Astrocyte (in vitro differentiated cells and primary cell): ENCODE data around the gene TMCC1. TPM values are rescaled to one million over a fixed set of nuclear protein-coding genes. Genes with fewer than 3 reads are reported as not detected.

Experiments
- DNase-seq: peaks from one replicate; pipeline ENCODE4 v3.0.0-alpha.2; 2010; ENCODE audit warnings: low read depth
- FAIRE-seq: peaks from 2 replicates; lab custom pipeline; 2011; peaks lifted over from hg19 to GRCh38; lab: Jason Lieb, UNC
- H2AFZ ChIP-seq: 2 replicates; pipeline ENCODE4 v1.6.0; 2012; ENCODE audit warnings: low read depth, low read length, inconsistent platforms
- H3K27ac ChIP-seq: 2 replicates; pipeline ENCODE4 v1.5.1; 2011; ENCODE audit warnings: low read depth, low read length, inconsistent platforms
- H3K27me3 ChIP-seq: 2 replicates; pipeline ENCODE4 v1.6.0; 2011; ENCODE audit warnings: low read length, inconsistent platforms; ENCODE audit not compliant: insufficient read depth
- H3K36me3 ChIP-seq: 2 replicates; pipeline ENCODE4 v1.5.1; 2011; ENCODE audit warnings: low read length, inconsistent platforms; ENCODE audit not compliant: insufficient read depth
- H3K4me1 ChIP-seq: 2 replicates; pipeline ENCODE4 v1.5.1; 2011; ENCODE audit warnings: low read length, inconsistent platforms; ENCODE audit not compliant: insufficient read depth
- H3K4me2 ChIP-seq: 2 replicates; pipeline ENCODE4 v1.6.0; 2012; ENCODE audit warnings: low read length, inconsistent platforms
- H3K4me3 ChIP-seq: 2 replicates; pipeline ENCODE4 v1.5.1; 2011; ENCODE audit warnings: low read depth, mild to moderate bottlenecking, low read length, inconsistent platforms; ENCODE audit not compliant: insufficient read depth
- H3K79me2 ChIP-seq: 2 replicates; pipeline ENCODE4 v1.6.0; 2012; ENCODE audit warnings: mild to moderate bottlenecking, low read length, inconsistent platforms; ENCODE audit not compliant: insufficient read depth
- H3K9ac ChIP-seq: 2 replicates; pipeline ENCODE4 v1.6.0; 2012; ENCODE audit warnings: mild to moderate bottlenecking, low read length, inconsistent platforms
- H3K9me3 ChIP-seq: 2 replicates; pipeline ENCODE4 v1.5.1; 2012; ENCODE audit warnings: low read depth, mild to moderate bottlenecking, low read length, inconsistent platforms; ENCODE audit not compliant: insufficient read depth
- H4K20me1 ChIP-seq: 2 replicates; pipeline ENCODE4 v1.6.0; 2012; ENCODE audit warnings: low read length, inconsistent platforms; ENCODE audit not compliant: insufficient read depth
- H3K27ac Mint-ChIP-seq: one replicate; pipeline ENCODE4 v1.8.0; 2021; ENCODE audit warnings: mild to moderate bottlenecking, mixed read lengths; ENCODE audit not compliant: unreplicated experiment
- H3K27me3 Mint-ChIP-seq: one replicate; pipeline ENCODE4 v1.8.0; 2021; ENCODE audit warnings: low read depth, mixed read lengths; ENCODE audit not compliant: unreplicated experiment
- H3K36me3 Mint-ChIP-seq: one replicate; pipeline ENCODE4 v1.8.0; 2021; ENCODE audit warnings: low read depth, mixed read lengths; ENCODE audit not compliant: unreplicated experiment
- H3K4me1 Mint-ChIP-seq: one replicate; pipeline ENCODE4 v1.8.0; 2021; ENCODE audit warnings: low read depth, mixed read lengths; ENCODE audit not compliant: unreplicated experiment
- H3K4me3 Mint-ChIP-seq: one replicate; pipeline ENCODE4 v1.8.0; 2021; ENCODE audit warnings: mild to moderate bottlenecking, moderate library complexity, mixed read lengths; ENCODE audit not compliant: unreplicated experiment
- H3K9me3 Mint-ChIP-seq: one replicate; pipeline ENCODE4 v1.8.0; 2021; ENCODE audit warnings: mild to moderate bottlenecking, mixed read lengths; ENCODE audit not compliant: unreplicated experiment
- EZH2 ChIP-seq: IDR thresholded peaks from 2 replicates; pipeline ENCODE4 v1.6.1; 2012; ENCODE audit warnings: mild to moderate bottlenecking, low read length, inconsistent platforms; ENCODE audit not compliant: insufficient read depth
- total RNA-seq: library from RNA; stranded (reverse); gene quantifications from 2 replicates; pipeline ENCODE4 v1.2.1, GENCODE V29; 2021
- TF ChIP-seq, protein P1 (sequence below): IDR thresholded peaks from 2 replicates; pipeline ENCODE4 v1.5.1; 2011; ENCODE audit warnings: low read depth, mild to moderate bottlenecking, inconsistent platforms, low read length, moderate library complexity; ENCODE audit not compliant: insufficient read depth

Gene TMCC1
- total RNA-seq, 1 donor from 2014 or later: 37.9 TPM

DNA sequence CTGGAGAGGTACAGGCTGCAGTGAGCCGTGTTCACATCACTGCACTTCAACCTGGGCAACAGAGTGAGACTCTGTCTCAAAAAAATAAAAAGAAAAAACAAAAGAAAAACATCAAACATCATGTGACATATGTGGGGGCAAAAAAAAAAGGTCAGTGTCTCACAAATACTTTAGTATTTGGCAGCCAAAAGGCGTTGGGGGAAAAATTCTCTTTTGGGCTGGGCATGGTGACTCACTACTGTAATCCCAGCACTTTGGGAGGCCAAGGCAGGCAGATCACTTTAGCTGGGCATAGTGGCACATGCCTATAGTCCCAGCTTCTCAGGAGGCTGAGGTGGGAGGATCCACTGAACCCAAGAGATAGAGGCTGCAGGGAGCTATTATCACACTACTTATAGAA is 47.6 kb downstream of the TMCC1 start:
- Mint-ChIP-seq H3K4me3 (no peak overlapping the region), H3K36me3 (peaks cover 18% of the 10 kb centered on the region)
- FAIRE-seq: no peak

DNA sequence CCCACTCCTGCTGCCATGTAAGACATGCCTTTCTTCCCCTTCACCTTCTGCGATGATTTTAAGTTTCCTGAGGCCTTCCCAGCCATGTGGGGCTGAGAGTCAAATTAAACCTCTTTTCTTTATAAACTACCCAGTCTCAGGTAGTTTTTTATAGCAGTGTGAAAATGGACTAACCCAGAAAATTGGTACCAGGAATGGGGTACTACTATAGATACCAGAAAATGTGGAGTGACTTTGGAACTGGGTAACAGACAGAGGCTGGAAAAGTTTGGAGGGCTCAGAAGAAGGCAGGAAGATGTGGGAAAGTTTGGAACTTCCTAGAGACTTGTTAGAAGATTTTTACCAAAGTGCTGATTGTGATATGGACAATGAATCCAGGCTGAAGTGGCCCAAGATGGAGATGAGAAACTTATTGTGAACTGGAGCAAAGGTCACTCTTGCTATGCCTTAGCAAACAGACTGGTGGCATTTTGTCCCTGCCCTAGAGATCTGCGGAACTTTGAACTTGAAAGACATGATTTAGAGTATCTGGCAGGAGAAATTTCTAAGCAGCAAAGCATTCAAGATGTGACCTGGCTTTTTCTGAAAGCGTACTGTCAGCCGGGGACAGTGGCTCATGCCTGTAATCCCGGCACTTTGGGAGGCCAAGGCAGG is 52.7 kb downstream of the TMCC1 start:
- H3K4me3 ChIP-seq: no peak overlapping the region
- H3K9ac ChIP-seq: no peak overlapping the region
- TF ChIP-seq, protein P1, sequence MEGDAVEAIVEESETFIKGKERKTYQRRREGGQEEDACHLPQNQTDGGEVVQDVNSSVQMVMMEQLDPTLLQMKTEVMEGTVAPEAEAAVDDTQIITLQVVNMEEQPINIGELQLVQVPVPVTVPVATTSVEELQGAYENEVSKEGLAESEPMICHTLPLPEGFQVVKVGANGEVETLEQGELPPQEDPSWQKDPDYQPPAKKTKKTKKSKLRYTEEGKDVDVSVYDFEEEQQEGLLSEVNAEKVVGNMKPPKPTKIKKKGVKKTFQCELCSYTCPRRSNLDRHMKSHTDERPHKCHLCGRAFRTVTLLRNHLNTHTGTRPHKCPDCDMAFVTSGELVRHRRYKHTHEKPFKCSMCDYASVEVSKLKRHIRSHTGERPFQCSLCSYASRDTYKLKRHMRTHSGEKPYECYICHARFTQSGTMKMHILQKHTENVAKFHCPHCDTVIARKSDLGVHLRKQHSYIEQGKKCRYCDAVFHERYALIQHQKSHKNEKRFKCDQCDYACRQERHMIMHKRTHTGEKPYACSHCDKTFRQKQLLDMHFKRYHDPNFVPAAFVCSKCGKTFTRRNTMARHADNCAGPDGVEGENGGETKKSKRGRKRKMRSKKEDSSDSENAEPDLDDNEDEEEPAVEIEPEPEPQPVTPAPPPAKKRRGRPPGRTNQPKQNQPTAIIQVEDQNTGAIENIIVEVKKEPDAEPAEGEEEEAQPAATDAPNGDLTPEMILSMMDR: no peak
- no peak for TF ChIP-seq EZH2
- H4K20me1 ChIP-seq: peaks cover 14% of the 10 kb centered on the region
- no peak overlapping the region for H3K4me2 ChIP-seq
- no peaks in the 10 kb centered on the region for H3K27me3 Mint-ChIP-seq
- H3K27ac ChIP-seq: no peak overlapping the region
- H3K79me2 ChIP-seq: no peaks in the 10 kb centered on the region
- H3K36me3 ChIP-seq: no peaks in the 10 kb centered on the region
- no peak overlapping the region for H2AFZ ChIP-seq
- no peaks in the 10 kb centered on the region for H3K9me3 ChIP-seq
- H3K27me3 ChIP-seq: no peaks in the 10 kb centered on the region
- H3K4me1 Mint-ChIP-seq: peaks cover 29% of the 10 kb centered on the region
- peaks cover 6% of the 10 kb centered on the region for H3K9me3 Mint-ChIP-seq
- DNase-seq: no peak
- peaks cover 14% of the 10 kb centered on the region for H3K36me3 Mint-ChIP-seq
- FAIRE-seq: no peak
- H3K4me1 ChIP-seq: no peaks in the 10 kb centered on the region
- H3K4me3 Mint-ChIP-seq: no peak overlapping the region
- no peak overlapping the region for H3K27ac Mint-ChIP-seq

More for the DNA sequence above, 47.6 kb downstream of the TMCC1 start:
- DNase-seq: no peak
- no peak overlapping the region for H3K4me2 ChIP-seq
- peaks cover 9% of the 10 kb centered on the region for H3K9me3 Mint-ChIP-seq
- no peaks in the 10 kb centered on the region for H3K27me3 ChIP-seq
- H3K27ac ChIP-seq: no peak overlapping the region
- no peaks in the 10 kb centered on the region for H3K9me3 ChIP-seq
- TF ChIP-seq, protein P1: no peak
- TF ChIP-seq EZH2: no peak
- peaks cover under 1% of the 10 kb centered on the region for H3K79me2 ChIP-seq
- H3K4me1 Mint-ChIP-seq: peaks cover 11% of the 10 kb centered on the region
- no peaks in the 10 kb centered on the region for H3K27me3 Mint-ChIP-seq
- H2AFZ ChIP-seq: no peak overlapping the region
- H3K4me1 ChIP-seq: no peaks in the 10 kb centered on the region
- no peaks in the 10 kb centered on the region for H3K36me3 ChIP-seq
- no peak overlapping the region for H3K4me3 ChIP-seq
- H3K27ac Mint-ChIP-seq: no peak overlapping the region
- H4K20me1 ChIP-seq: peaks cover 7% of the 10 kb centered on the region
- no peak overlapping the region for H3K9ac ChIP-seq

DNA sequence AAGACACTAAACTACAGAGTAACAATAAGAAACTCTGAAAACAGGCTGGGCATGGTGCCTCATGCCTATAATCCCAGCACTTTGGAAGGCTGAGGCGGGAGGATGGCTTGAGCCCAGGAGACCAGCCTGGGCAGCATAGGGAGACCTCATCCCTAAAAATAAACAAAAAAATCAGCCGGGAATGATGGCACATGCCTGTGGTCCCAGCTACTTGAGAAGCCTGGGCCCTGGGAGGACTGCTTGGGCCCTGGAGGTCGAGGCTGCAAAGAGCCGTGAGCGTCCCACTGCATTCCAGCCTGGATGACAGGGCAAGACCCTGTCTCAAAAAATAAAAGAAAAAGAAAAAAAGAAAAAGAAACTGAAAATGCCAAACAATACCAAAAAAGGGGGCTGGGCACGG is 55.4 kb downstream of the TMCC1 start:
- no peak overlapping the region for H3K9ac ChIP-seq
- Mint-ChIP-seq H3K27me3 (no peaks in the 10 kb centered on the region), H3K9me3 (peaks cover 4% of the 10 kb centered on the region), H3K4me1 (peaks cover 20% of the 10 kb centered on the region), H3K4me3 (no peak overlapping the region), H3K36me3 (peaks cover 13% of the 10 kb centered on the region), H3K27ac (peak overlapping the region; percentile 6)
- no peaks in the 10 kb centered on the region for H3K9me3 ChIP-seq
- no peak overlapping the region for H3K4me3 ChIP-seq
- peaks cover 14% of the 10 kb centered on the region for H4K20me1 ChIP-seq
- H3K27ac ChIP-seq: no peak overlapping the region
- no peak overlapping the region for H2AFZ ChIP-seq
- H3K27me3 ChIP-seq: no peaks in the 10 kb centered on the region
- TF ChIP-seq, protein P1: no peak
- TF ChIP-seq EZH2: no peak
- peaks cover 6% of the 10 kb centered on the region for H3K79me2 ChIP-seq
- no peak overlapping the region for H3K4me2 ChIP-seq
- FAIRE-seq: no peak
- no peaks in the 10 kb centered on the region for H3K36me3 ChIP-seq
- no peaks in the 10 kb centered on the region for H3K4me1 ChIP-seq
- DNase-seq: no peak
